Right lobe of liver (tissue), 6 donors: ENCODE results near the gene GRHL3. TPM values are rescaled to one million over a fixed set of nuclear protein-coding genes. Genes with fewer than 3 reads are reported as not detected.

ENCODE experiments used
- ATAC-seq, 4 donors: fragments of 200-7000 bp; cut with Tn5 transposase; one replicate each; pipeline ENCODE4 v1.9.1; 2020; ENCODE audit warnings: mild to moderate bottlenecking in 4 of 4, moderate library complexity in 4 of 4
- DNase-seq, 3 donors: peaks; one replicate each; pipeline ENCODE4 v3.0.0-alpha.2; 2020
- H3K27ac ChIP-seq, 3 donors: fragments of 200-600 bp; one replicate each; pipeline ENCODE4 v1.8.0; 2022
- H3K27me3 ChIP-seq, 2 donors: fragments of 200-600 bp; one replicate each; pipeline ENCODE4 v1.8.0; 2022
- H3K36me3 ChIP-seq, 4 donors: fragments of 200-600 bp; sonication (generic) in 1 of 4; one replicate each; pipeline versions ENCODE4 v1.5.1 to v1.8.0; 2017 to 2022; ENCODE audit warnings: control low read depth in 1 of 4
- H3K4me1 ChIP-seq, 4 donors: fragments of 200-600 bp; sonication (generic) in 1 of 4; one replicate each; pipeline versions ENCODE4 v1.5.1 to v1.8.0; 2017 to 2022; ENCODE audit warnings: control low read depth in 1 of 4
- H3K4me3 ChIP-seq, 3 donors: fragments of 200-600 bp; one replicate each; pipeline ENCODE4 v1.8.0; 2022
- H3K9me3 ChIP-seq, 4 donors: fragments of 200-600 bp; sonication (generic) in 1 of 4; one replicate each; pipeline versions ENCODE4 v1.5.1 to v1.8.0; 2017 to 2022; ENCODE audit warnings: control low read depth in 1 of 4
- CTCF ChIP-seq, 4 donors: fragments of 200-600 bp in 3 of 4; fragments of 450-650 bp in 1 of 4; IDR thresholded peaks; one replicate each; pipeline versions ENCODE4 v1.5.1 to v1.8.0; 2016 to 2022; ENCODE audit warnings: antibody characterized with exemption in 4 of 4, mild to moderate bottlenecking in 2 of 4
- POLR2A ChIP-seq: fragments of 450-650 bp; IDR thresholded peaks from one replicate; pipeline ENCODE4 v1.6.1; 2017; ENCODE audit warnings: antibody characterized with exemption, mild to moderate bottlenecking
- WGBS: methylation state at CpG from one replicate; pipeline ENCODE4 v1.1.6; 2018; ENCODE audit warnings: low coverage, low lambda C conversion rate; ENCODE audit not compliant: insufficient coverage; ENCODE audit errors: missing lambda C conversion rate; 5-methylcytosine and 5-hydroxymethylcytosine counted together
- intact Hi-C, 2 donors: fragments of 100-400 bp; cut with DNase I; formaldehyde crosslinking; loops; one replicate each; pipeline versions ENCODE4 v1.11.2 to v1.14.1; 2022
- total RNA-seq, 6 experiments: library from RNA; depleted of rRNA in 2 of 6; stranded (reverse); fragments of >200 nt in 2 of 6; fragmentation: NEBNext Ultra II Directional in 3 of 6; extraction: Animal tissue kit (Norgen Biotek cat#: 25700) in 3 of 6; gene quantifications; one replicate each; pipeline versions ENCODE4 v1.1.0 to v1.2.4, GENCODE V29; 2016 to 2023
- donor health status: DM: no; HTN: yes; CAD: no.
- donor health status: DM: no; HTN: no; CAD: no.
- donor health status: DM: no; HTN: no; CAD: no.
- donor health status: DM: no; HTN: yes; CAD: no.
- donor health status: DM: no; HTN: yes; CAD: no.

The GRHL3 gene
- total RNA-seq, 6 experiments from 2014 or later = 0.20 to 1.00 (median 0.26) TPM; not detected in 1

GRCh38 chr1:24311234-24311633 lies 7.9 kb upstream of the GRHL3 start:
- DNase-seq (no peak), ATAC-seq (no peak)
- Histone ChIP-seq H3K4me3 (no peak overlapping the region), H3K27ac (no peak overlapping the region), H3K27me3 (no peaks in the 10 kb centered on the region), H3K36me3 (no peaks in the 10 kb centered on the region), H3K9me3 (no peaks in the 10 kb centered on the region), H3K4me1 (no peaks in the 10 kb centered on the region)
- WGBS = no CpG with 5 or more reads among the region's 3 CpGs
- no peak for TF ChIP-seq CTCF (IDR thresholded peaks at IDR 0.05)
- TF ChIP-seq POLR2A = no peak
- intact Hi-C loops = no loop called here

GRCh38 chr1:24311741-24312140 lies 7.4 kb upstream of the GRHL3 start:
- DNase-seq = no peak
- Histone ChIP-seq H3K36me3 (no peaks in the 10 kb centered on the region), H3K27ac (no peak overlapping the region), H3K4me3 (no peak overlapping the region), H3K27me3 (no peaks in the 10 kb centered on the region), H3K4me1 (no peaks in the 10 kb centered on the region), H3K9me3 (no peaks in the 10 kb centered on the region)
- TF ChIP-seq CTCF (IDR thresholded peaks at IDR 0.05) (no peak), POLR2A (no peak)
- ATAC-seq = no peak
- intact Hi-C loops = no loop called here
- WGBS = 75% methylated on average over 1 of the region's 1 CpG

- 89% methylated on average over 6 of the region's 6 CpGs for WGBS
- ATAC-seq (no peak), DNase-seq (no peak)
- peaks cover 0 to 7% (median 0%) of the 10 kb centered on the region in 4 donors for H3K4me1 ChIP-seq
- no peaks in the 10 kb centered on the region for H3K27me3 ChIP-seq
- no peak overlapping the region for H3K27ac ChIP-seq
- TF ChIP-seq CTCF (IDR thresholded peaks at IDR 0.05) = no peak
- no peak for TF ChIP-seq POLR2A
- H3K4me3 ChIP-seq = no peak overlapping the region
- H3K9me3 ChIP-seq = no peaks in the 10 kb centered on the region
- no peaks in the 10 kb centered on the region for H3K36me3 ChIP-seq
- intact Hi-C loops = no loop called here
Measured at GRCh38 chr1:24315391-24315790, 3.8 kb upstream of the GRHL3 start.

- H3K4me3 ChIP-seq = no peak overlapping the region
- peaks cover 0 to 20% (median under 1%) of the 10 kb centered on the region in 4 donors for H3K4me1 ChIP-seq
- no peaks in the 10 kb centered on the region for H3K36me3 ChIP-seq
- no peak overlapping the region for H3K27ac ChIP-seq
- no peak for ATAC-seq
- DNase-seq = no peak
- 79% methylated on average over 3 of the region's 3 CpGs for WGBS
- TF ChIP-seq CTCF (IDR thresholded peaks at IDR 0.05) = no peak
- TF ChIP-seq POLR2A = no peak
- no peaks in the 10 kb centered on the region for H3K9me3 ChIP-seq
- no peaks in the 10 kb centered on the region for H3K27me3 ChIP-seq
- intact Hi-C loops = no loop called here
Measured at GRCh38 chr1:24316645-24317044, 2.5 kb upstream of the GRHL3 start.

GRCh38 chr1:24317081-24317480 lies 2.1 kb upstream of the GRHL3 start:
- Histone ChIP-seq H3K4me1 (peaks cover 0 to 21% (median under 1%) of the 10 kb centered on the region in 4 donors), H3K4me3 (no peak overlapping the region), H3K9me3 (no peaks in the 10 kb centered on the region), H3K36me3 (no peaks in the 10 kb centered on the region), H3K27me3 (no peaks in the 10 kb centered on the region), H3K27ac (no peak overlapping the region)
- no peak for TF ChIP-seq POLR2A
- no peak for TF ChIP-seq CTCF (IDR thresholded peaks at IDR 0.05)
- no peak for DNase-seq
- intact Hi-C loops = no loop called here
- ATAC-seq = no peak
- WGBS = 69% methylated on average over 3 of the region's 6 CpGs
